Activated CD8-positive, alpha-beta memory T cell treated with anti-CD3 and anti-CD28 coated beads, Interleukin-2, amount 10 ng/mL, durations not matched to agents 7 days and 5 days (primary cell): Measurements from ENCODE around the gene RNF152. TPM values are rescaled to one million over a fixed set of nuclear protein-coding genes. Genes with fewer than 3 reads are reported as not detected.
A peak's percentile ranks its signal among the peaks of the same experiment; 100 is the strongest.

Source experiments
- ATAC-seq: fragments of 150-1000 bp; cut with Tn5 transposase; one replicate; pipeline ENCODE4 v1.10.0; 2021; ENCODE audit warnings: moderate library complexity
- CTCF ChIA-PET: fragments of 350-600 bp; sonication (Branson Sonifier 250); formaldehyde crosslinking; loops from one replicate; lab custom pipeline; 2021; ENCODE audit warnings: antibody characterized with exemption; lab: Charles Lee
- DNase-seq: peaks from one replicate; pipeline ENCODE4 v3.0.0-alpha.2; 2020
- H3K27ac Mint-ChIP-seq: one replicate; pipeline ENCODE4 v1.8.0; 2021; ENCODE audit warnings: mild to moderate bottlenecking, mixed read lengths
- H3K27me3 Mint-ChIP-seq: one replicate; pipeline ENCODE4 v1.8.0; 2021; ENCODE audit warnings: mixed read lengths
- H3K36me3 Mint-ChIP-seq: one replicate; pipeline ENCODE4 v1.8.0; 2021; ENCODE audit warnings: mild to moderate bottlenecking, mixed read lengths
- H3K4me1 Mint-ChIP-seq: one replicate; pipeline ENCODE4 v1.8.0; 2021; ENCODE audit warnings: mixed read lengths
- H3K4me3 Mint-ChIP-seq: one replicate; pipeline ENCODE4 v1.8.0; 2021; ENCODE audit warnings: mild to moderate bottlenecking, moderate library complexity, mixed read lengths
- H3K9me3 Mint-ChIP-seq: one replicate; pipeline ENCODE4 v1.8.0; 2022; ENCODE audit warnings: low read depth, mixed read lengths
- total RNA-seq, 2 experiments: library from RNA; stranded (reverse); gene quantifications; one replicate each; pipeline ENCODE4 v1.2.3, GENCODE V29; 2021

RNF152 gene, protein sequence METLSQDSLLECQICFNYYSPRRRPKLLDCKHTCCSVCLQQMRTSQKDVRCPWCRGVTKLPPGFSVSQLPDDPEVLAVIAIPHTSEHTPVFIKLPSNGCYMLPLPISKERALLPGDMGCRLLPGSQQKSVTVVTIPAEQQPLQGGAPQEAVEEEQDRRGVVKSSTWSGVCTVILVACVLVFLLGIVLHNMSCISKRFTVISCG
- under 1 TPM in 1 of 2 experiments, not detected in 1; 0.09 TPM for total RNA-seq

DNA sequence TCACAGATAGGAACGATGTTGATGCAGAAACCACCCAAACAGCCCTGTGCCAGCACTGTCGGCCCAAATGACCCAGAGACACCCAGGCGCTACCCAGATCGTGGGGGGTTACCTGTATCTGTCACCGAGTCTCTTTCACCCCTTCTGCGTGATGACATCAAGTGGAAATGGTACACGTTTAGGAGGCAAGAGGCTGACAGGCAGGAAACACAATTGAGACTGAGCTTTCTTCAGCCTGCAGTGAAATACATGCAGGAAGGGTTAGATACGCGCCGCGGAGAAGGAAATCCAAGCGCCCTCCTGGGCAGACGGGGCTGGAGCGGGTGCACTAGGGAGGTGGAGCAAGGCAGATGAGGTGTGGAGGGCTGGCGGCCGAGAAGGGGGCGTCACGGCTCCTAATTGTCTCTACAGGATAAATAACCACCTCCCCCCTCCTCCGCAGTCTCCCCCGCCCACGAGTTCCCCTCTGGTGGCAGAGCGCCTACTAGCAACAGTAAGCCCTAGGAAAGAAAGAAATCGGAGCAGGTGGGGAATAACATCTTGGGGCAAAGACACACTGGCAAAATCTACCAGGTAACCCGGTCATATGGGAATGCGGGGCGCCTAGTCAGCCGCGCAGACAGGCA is at the start of gene RNF152:
RNF152 (minus strand) TSS at position 325 of the 626 bp plus-strand sequence. CDS start 76,544 bp downstream, outside the sequence.
- Mint-ChIP-seq H3K27me3 (peaks cover 66% of the 10 kb centered on the region), H3K9me3 (no peaks in the 10 kb centered on the region), H3K36me3 (no peaks in the 10 kb centered on the region), H3K4me1 (peaks cover 8% of the 10 kb centered on the region), H3K4me3 (peak within 1 kb of the TSS; percentile 68), H3K27ac (no peak within 1 kb of the TSS)
- CTCF ChIA-PET = no interaction called here
- DNase-seq (no peak), ATAC-seq (no peak)

DNA sequence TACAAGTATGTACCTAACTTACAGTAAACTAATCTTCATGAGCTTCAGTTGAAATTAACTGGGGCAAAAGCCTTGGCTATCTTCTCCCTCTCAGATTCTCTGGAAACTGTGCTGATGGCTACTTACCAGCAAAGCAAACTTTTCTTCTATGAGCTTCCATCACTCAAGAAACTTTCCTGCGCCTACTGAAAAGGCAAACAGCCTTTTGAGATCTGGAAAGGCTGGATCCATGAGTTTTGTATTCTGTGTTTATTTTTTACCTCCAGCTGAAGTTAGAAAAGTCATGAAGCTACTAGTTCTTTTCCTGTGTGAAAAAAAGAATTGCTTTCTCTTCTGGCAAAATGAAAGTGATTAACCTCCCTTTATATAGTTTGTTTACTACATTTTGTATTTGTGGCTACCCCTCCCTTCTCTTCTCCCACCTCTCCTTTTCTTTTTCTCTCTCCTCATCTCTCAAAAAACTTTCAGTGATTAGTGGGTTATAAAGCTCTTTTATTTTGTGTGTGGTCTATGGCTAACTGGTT is 49.2 kb upstream of the RNF152 start:
- Mint-ChIP-seq H3K9me3 (peaks cover 6% of the 10 kb centered on the region), H3K27me3 (peaks cover 41% of the 10 kb centered on the region), H3K36me3 (peaks cover 3% of the 10 kb centered on the region), H3K4me3 (no peak overlapping the region), H3K4me1 (peaks cover 11% of the 10 kb centered on the region), H3K27ac (no peak overlapping the region)
- no peak for DNase-seq
- ATAC-seq = no peak
- CTCF ChIA-PET = no interaction called here

DNA sequence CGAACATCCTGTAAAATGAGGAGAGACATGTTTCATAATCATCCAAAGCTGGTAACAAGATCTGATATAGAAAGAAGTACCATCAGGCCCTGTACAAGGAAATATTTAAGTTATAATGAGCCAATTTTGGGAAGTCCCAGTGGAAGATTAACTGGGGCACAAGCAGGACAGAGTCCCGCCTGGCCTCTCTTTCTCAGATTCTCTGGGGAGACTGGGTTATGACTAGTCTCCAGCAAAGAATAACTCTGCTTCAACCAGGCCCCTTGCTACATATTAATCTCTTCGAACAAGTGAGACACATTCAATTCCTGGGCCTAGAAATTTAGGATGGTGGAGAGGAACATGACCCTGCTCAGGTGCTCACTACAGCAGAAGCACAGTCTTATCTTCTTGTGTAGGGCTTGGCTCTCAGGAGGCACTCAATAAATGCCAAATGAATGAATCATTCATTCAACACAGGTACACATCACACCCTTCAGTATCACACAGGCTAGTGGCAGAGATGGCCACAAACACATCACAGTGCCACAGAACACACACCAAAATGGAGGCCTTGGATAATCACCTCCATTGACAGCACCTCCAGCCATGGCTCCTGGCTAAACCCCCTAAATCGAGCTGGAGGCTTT is 46.4 kb upstream of the RNF152 start:
- ATAC-seq = no peak
- peaks cover 3% of the 10 kb centered on the region for H3K36me3 Mint-ChIP-seq
- no peak overlapping the region for H3K4me3 Mint-ChIP-seq
- H3K27me3 Mint-ChIP-seq = peaks cover 40% of the 10 kb centered on the region
- no peak overlapping the region for H3K27ac Mint-ChIP-seq
- DNase-seq = no peak
- CTCF ChIA-PET = no interaction called here
- peaks cover 6% of the 10 kb centered on the region for H3K9me3 Mint-ChIP-seq
- peaks cover 11% of the 10 kb centered on the region for H3K4me1 Mint-ChIP-seq

DNA sequence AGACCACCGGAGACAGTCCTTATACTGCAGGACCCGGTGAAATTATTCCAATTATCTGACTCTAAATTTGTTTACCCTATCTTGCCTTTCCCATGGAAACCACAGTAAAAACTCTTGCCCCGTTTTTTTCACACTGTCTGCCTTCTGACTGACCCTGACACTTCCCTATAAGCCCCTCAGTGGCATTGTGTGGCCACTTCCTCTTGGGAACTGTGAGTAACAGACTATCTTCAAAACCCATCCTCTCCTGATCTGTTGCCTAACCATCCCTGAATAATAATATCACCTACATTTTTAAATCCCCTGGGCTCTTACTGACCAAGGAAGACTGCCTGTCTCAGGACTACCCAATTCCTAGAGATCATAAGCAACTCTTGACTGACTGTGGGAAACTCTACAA is 42.6 kb upstream of the RNF152 start:
- Mint-ChIP-seq H3K36me3 (no peaks in the 10 kb centered on the region), H3K27ac (no peak overlapping the region), H3K4me1 (no peaks in the 10 kb centered on the region), H3K4me3 (no peak overlapping the region), H3K27me3 (peaks cover 54% of the 10 kb centered on the region), H3K9me3 (peaks cover 4% of the 10 kb centered on the region)
- CTCF ChIA-PET = no interaction called here
- no peak for DNase-seq
- no peak for ATAC-seq

DNA sequence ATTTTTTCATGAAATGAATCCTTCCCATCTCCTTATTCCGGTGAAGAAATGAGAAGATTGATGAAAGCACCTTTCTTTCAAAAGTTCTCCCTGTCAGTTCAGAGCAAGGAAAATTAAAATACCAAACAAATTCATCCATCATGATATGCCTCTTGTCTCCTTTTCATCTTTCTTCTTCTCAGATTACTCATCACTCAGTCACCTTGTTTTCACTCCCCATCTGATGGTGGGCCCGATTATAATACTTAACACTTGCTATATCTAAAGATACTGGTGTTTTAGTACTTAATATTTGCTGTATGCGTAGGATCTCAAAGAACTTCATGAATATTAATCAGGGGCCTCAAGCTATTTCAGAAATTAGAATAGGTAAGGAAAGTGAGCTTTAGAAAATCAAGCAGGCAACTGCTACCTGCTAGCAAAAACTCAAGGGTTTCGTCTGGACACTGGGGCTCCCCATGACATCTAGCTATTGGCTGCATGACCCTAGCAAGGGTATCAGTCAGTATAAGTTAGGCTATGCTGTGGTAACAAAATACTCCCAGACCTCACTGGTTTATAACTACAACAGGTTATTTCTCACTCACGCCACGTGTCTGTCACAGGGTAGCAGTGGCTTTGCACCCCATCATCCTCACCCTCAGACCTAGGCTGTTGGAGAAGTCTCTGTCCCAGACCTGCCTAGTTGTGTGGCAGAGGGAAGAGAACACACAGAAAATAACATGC is 39.0 kb upstream of the RNF152 start:
- H3K27ac Mint-ChIP-seq = no peak overlapping the region
- H3K9me3 Mint-ChIP-seq = peaks cover 4% of the 10 kb centered on the region
- ATAC-seq (no peak), DNase-seq (no peak)
- H3K36me3 Mint-ChIP-seq = no peaks in the 10 kb centered on the region
- H3K27me3 Mint-ChIP-seq = peaks cover 48% of the 10 kb centered on the region
- H3K4me3 Mint-ChIP-seq = no peak overlapping the region
- H3K4me1 Mint-ChIP-seq = peaks cover 3% of the 10 kb centered on the region
- CTCF ChIA-PET = no interaction called here

DNA sequence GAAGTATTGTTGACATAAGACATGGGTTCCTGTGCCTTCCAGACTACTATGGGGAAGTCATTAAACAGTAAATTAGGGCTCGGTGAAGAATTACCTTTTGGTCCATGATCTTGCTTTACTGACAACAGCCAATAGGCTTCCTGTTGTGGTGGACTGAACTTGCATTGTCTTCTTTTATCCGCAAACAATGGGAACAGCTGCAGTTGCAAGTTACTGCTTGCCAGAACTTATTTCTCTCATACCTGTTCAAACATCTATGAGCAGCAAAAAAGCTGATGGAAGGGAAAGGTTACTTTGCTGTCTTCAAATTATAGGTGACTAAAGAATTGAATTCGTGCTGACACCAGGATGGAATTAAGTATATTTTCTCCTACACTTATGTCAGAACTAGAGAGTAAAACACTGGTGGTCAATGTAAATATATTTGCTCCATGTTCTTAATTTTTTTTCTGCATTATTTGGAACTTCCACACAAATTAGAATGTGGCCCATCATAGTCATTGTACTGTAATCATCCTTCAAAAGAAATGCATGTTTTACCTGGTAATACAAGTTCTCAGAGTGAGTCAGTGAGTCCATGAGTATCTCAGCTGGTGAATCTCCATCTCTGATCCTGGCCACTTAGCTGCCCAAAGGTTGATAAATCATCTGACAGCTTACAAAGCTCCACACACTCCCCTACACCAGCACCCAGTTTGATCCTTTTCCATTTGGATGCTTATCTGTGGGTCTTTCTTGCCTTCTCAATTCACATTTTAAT is 37.3 kb upstream of the RNF152 start:
- peaks cover 4% of the 10 kb centered on the region for H3K9me3 Mint-ChIP-seq
- H3K27me3 Mint-ChIP-seq = peaks cover 43% of the 10 kb centered on the region
- peaks cover 12% of the 10 kb centered on the region for H3K4me1 Mint-ChIP-seq
- ATAC-seq (no peak), DNase-seq (no peak)
- CTCF ChIA-PET = no interaction called here
- no peak overlapping the region for H3K4me3 Mint-ChIP-seq
- no peaks in the 10 kb centered on the region for H3K36me3 Mint-ChIP-seq
- no peak overlapping the region for H3K27ac Mint-ChIP-seq

DNA sequence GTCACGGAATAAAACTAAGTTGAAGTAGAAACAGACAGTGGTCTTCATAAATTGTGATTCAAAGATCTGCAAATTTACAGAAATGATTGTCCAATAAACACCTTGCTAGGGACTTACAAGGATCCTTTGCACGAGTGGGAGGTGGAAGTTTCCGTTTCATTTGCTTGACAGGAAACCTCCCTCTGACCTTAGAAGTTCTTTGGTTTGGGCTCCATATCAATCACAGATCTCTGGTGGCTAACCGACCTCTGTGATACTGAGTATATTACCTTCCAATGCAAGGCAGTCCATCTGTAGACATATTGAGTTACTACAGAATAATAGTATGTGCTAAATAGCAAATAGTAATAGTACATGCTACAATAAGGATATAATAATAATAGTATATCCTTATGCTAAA is 33.7 kb upstream of the RNF152 start:
- CTCF ChIA-PET = no interaction called here

DNA sequence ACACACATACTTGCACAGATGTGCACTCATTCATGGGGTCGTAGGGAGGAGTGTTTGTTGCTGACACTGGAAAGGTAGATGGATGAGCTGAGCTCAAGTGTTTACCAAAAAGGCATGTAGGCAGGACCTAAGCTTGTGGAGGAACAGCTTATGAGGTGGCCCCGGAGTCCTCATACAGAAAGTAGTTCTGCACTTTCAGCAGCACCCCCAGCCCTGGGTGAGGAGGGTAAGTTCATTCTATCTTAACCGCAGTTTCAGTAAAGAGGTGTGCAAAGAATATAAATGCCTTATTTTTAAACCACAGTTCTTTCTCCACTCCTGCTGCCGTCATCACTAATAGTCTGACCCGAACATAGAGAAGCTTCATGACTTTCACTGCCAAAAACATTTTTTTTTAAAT is 31.7 kb upstream of the RNF152 start:
- no peaks in the 10 kb centered on the region for H3K36me3 Mint-ChIP-seq
- H3K9me3 Mint-ChIP-seq = no peaks in the 10 kb centered on the region
- no peak overlapping the region for H3K27ac Mint-ChIP-seq
- H3K4me1 Mint-ChIP-seq = peaks cover 20% of the 10 kb centered on the region
- H3K27me3 Mint-ChIP-seq = peaks cover 23% of the 10 kb centered on the region
- no peak overlapping the region for H3K4me3 Mint-ChIP-seq
- ATAC-seq (no peak), DNase-seq (no peak)
- CTCF ChIA-PET = interaction anchor here (1.0 kb wide), 1 partner anchor 17 kb away, joined by 3 read pairs; no protein-coding TSS in a partner anchor

More for the DNA sequence above, 33.7 kb upstream of the RNF152 start:
- ATAC-seq = peak; percentile 80
- Mint-ChIP-seq H3K9me3 (peaks cover 1% of the 10 kb centered on the region), H3K4me3 (no peak overlapping the region), H3K27ac (no peak overlapping the region), H3K4me1 (peaks cover 20% of the 10 kb centered on the region), H3K27me3 (peaks cover 35% of the 10 kb centered on the region), H3K36me3 (no peaks in the 10 kb centered on the region)
- DNase-seq = peak; percentile 70

DNA sequence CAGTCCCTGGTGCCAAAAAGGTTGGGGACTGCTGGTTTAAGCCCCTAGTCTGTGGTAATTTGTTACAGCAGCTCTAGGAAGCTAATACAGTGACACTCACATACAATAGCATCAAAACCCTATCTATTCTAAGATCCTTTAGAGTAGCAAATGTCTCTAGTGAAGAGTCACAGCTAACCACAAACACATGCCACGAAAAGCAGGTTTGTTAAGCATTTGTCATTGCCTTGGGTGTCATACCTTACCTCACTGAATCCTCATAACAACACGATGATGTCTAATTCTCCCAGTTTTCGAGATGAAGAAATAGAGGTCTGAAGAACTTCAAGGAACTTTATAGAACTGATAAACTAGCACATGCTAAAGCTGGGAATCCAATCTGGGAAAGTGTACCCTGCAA is 29.6 kb upstream of the RNF152 start:
- no peak overlapping the region for H3K27ac Mint-ChIP-seq
- H3K9me3 Mint-ChIP-seq = no peaks in the 10 kb centered on the region
- H3K4me1 Mint-ChIP-seq = peaks cover 20% of the 10 kb centered on the region
- no peaks in the 10 kb centered on the region for H3K36me3 Mint-ChIP-seq
- CTCF ChIA-PET = no interaction called here
- H3K4me3 Mint-ChIP-seq = no peak overlapping the region
- DNase-seq (no peak), ATAC-seq (no peak)
- peaks cover 18% of the 10 kb centered on the region for H3K27me3 Mint-ChIP-seq

DNA sequence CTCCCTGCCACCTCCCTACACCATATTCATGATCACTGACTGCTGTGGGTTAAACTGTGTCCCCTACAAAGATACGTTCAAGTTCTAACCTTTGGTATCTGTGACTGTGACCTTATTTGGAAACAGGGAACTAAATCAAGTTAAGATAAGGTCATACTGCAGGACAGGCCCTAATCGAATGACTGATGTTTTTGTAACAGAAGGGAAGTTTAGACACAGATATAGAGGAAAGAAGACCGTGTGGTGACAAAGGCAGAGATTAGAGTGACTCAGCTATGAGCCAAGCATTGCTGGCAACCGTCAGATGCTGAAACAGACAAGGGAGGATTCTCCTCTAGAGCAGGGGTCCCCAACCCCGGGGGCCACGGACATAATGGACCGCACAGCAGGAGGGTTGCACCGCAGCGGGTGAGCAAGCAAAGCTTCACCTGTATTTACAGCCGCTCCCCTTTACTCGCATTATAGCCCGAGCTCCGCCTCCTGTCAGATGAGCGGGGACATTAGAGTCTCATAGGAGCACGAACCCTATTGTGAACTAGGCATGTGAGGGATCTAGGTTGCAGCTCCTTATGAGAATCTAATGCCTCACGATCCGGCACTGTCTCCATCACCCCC is 28.9 kb upstream of the RNF152 start:
- Mint-ChIP-seq H3K36me3 (no peaks in the 10 kb centered on the region), H3K9me3 (no peaks in the 10 kb centered on the region), H3K27me3 (peaks cover 18% of the 10 kb centered on the region), H3K27ac (no peak overlapping the region), H3K4me1 (peaks cover 17% of the 10 kb centered on the region), H3K4me3 (no peak overlapping the region)
- ATAC-seq (no peak), DNase-seq (no peak)
- CTCF ChIA-PET = no interaction called here

DNA sequence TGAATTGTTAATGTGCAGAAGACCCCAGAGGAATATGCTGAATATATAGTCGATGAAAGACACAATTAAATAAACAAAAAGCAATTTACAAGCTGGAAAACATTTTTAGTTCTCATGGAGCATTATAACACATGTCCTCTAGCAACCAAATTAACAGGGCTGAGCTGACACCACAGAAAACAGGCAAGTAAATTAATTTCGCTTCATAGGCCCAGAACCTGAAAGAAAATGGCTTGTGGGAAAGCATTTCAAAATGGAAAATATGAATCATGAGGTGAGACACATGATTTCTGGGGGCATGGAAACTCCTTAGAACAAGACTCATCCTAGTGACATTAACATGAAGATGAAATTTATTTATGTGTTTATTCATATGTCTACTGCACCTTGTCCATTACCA is 25.0 kb upstream of the RNF152 start:
- Mint-ChIP-seq H3K4me3 (no peak overlapping the region), H3K4me1 (peaks cover 6% of the 10 kb centered on the region), H3K9me3 (no peaks in the 10 kb centered on the region), H3K36me3 (no peaks in the 10 kb centered on the region), H3K27ac (no peak overlapping the region), H3K27me3 (peaks cover 17% of the 10 kb centered on the region)
- CTCF ChIA-PET = no interaction called here
- DNase-seq = no peak
- no peak for ATAC-seq

DNA sequence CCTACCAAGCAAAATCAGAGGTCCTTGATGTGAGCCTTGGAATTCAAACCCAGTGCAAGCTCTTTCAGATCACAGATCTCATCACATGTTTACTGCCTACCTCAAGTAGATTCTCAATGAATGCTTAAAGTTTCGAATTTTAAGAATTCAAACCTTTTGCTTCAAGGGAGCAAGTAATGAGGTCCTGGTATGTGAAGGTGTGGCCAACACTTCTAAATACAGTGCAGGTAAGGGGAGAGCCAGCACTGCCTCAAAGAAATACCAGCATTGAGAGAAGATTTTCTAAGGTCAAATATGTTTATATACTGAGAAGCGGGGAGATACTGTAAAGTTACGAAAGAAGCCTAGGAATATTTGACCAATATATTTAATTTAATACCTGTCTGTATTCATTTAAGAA is 19.7 kb upstream of the RNF152 start:
- CTCF ChIA-PET = no interaction called here
- Mint-ChIP-seq H3K36me3 (no peaks in the 10 kb centered on the region), H3K4me1 (no peaks in the 10 kb centered on the region), H3K4me3 (no peak overlapping the region), H3K9me3 (no peaks in the 10 kb centered on the region), H3K27me3 (peaks cover 20% of the 10 kb centered on the region), H3K27ac (no peak overlapping the region)
- DNase-seq (no peak), ATAC-seq (no peak)
